NCI-H2196 treated with DMSO at 0.1 percent for 48 hours (cell line): ENCODE data around the gene MYT1.
A peak's percentile ranks its signal among the peaks of the same experiment; 100 is the strongest.

ENCODE experiments used
- DNase-seq: peaks from one replicate; lab custom pipeline; 2025; ENCODE audit not compliant: unreplicated experiment; lab: John Stamatoyannopoulos, UW

The MYT1 gene

DNA sequence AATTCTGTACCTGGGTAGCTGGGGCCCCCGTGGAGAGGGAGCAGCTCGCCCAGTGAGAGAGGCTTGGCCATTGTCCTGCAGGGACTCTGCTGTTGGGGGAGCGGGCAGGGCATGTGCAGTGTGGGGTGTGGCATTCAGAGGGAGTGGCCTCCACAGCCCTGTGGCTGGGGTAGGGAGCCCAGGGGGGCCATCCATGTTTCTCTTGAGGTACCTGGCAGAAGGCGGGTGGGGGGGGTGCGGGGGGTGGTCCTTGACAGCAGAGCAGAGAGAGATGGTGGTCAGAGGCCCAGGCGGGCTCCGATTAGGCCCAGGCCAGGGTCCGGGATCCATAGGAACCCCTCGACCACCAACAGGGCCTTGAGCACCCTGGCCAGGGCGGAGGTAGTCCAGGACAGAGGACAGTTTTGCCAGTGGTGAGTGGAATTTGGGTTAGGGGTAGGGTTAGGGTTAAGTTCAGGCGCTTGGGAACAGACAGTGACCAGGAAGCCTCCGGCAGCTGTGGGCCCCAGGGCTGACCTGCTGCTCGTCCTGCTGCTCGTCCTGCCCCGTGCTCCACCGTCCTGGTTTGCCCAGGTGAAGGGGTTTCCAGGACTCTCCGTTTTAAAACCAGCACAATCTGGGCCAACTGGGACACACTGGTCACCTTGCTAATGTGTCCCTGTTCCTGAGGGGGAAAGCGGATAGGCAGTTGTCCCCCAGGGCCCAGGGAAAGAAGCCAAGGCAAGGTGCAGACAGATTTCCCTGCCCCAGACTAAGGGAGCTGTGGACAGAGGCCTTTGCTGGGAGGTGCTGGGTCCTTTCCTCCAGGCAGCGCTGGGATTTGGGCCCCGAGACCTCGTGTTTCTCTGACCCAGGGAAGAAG, 24.8 kb upstream of the MYT1 start:
- DNase-seq, result no peak

DNA sequence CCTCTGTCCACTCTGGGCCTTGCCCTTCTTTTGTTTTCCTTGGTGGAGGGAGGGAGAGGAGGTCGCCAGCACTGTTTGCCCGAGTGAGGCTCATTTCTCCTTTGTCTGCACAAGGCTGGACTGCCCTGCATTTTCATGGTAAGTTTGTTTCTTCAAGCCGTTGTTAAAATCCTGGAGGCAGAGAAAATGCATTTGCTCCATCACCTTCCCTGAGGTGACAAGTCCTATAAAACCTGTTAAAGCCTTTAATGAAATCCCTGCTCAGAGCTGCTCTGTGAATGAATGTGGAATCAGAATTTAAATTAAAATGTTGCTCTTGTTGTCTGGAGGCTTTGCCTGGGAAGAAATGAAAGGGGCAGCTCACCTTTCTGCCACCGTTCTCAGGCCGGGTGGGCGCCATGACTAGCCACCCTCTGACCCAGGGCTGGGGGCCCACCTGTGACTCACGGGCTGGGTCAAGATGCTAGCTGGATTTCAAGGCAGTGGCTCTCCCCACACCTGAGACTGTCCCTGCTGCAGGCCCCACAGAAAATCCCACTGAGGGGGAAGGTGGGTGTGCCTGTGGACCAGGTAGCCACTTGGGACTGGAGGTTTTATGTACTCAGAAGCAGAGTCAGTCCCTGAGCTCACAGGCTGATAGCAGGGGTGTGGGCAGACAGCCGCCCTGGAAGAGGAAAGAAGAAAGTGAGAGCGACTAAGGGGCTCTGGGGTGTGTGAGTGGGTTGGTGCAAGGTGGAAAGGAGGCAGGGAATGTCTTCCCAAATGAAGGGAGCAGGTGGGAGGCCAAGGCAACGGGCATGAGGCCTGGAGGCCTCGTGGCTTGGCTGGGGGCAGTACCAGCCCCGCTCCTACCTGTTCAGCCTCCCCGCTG, 24.0 kb upstream of the MYT1 start:
- no peak for DNase-seq

DNA sequence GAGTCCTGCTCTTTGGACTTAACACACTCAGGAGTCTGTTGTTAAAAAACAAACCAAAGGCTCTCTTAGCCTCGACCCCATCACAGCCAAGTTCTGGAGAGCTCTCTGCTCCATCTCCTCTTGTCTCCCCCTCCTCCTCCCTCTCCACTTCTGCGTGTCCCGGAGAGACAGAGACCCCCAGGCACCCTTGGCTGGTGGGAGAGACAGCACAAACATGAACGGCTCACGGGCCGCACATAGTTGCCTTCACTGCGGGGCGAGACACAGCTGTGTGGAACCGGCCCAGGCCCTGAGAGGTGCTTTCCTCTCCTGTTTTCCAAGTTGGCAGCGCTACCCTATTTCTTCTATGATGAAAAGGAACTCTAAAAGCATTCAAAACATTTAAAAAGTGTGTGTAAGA, 23.3 kb upstream of the MYT1 start:
- no peak for DNase-seq

DNA sequence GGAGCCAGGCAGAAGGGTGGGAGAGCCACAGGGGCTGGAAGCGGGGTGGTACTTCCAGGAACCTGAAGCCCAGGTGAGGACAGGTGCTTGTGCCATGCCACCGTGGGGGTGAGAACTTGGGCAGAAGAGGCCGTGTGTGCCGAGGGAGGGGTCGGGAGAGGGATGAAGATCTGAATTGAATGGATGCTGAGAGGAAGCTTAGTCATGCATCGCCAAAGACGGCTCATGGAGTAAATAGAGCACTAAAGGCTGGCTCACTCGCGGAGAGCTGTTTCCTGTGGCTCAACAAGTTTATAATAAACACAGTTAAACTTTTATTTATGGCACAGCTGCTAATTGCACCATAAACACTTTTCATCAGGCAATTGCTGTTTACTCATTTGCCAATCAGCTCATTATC, 21.7 kb upstream of the MYT1 start:
- DNase-seq, result no peak

DNA sequence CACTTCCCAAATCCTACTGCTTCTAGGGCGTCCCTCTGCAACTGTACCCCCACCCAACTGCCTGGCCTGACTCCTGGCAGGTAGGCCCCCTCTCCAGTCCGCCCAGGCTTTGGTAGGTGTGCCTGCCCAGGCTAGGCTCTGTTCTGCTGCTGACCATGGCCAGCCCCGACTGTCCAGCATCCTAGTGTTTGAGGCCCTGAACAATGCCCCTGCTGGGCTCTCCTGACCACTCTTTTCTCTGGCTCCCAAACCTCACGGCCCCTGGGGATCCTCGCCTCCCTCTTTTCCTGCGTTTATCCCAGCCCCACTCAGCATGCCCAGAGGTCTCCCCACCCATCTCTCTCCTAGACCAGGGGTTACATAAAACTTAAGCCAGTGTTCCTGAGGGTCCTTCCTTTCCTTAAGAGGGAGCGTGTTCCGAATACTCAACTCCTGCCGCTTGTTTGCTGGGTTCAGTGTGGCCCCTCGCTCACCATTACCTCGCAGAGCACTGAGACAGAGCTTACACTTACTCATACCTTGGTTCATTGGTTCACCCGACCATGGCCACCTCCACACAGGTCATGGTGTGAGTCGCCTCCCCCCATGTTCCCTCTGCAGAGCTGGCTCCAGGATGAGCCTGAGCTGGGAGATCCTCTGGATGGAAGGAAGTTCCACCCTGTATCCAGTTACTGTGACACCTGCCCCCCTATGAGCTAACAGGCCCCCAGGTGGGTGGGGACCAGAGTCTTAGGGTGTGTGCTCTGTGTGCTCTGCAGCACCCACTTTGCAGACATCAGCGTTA, 21.0 kb upstream of the MYT1 start:
- DNase-seq, result no peak

DNA sequence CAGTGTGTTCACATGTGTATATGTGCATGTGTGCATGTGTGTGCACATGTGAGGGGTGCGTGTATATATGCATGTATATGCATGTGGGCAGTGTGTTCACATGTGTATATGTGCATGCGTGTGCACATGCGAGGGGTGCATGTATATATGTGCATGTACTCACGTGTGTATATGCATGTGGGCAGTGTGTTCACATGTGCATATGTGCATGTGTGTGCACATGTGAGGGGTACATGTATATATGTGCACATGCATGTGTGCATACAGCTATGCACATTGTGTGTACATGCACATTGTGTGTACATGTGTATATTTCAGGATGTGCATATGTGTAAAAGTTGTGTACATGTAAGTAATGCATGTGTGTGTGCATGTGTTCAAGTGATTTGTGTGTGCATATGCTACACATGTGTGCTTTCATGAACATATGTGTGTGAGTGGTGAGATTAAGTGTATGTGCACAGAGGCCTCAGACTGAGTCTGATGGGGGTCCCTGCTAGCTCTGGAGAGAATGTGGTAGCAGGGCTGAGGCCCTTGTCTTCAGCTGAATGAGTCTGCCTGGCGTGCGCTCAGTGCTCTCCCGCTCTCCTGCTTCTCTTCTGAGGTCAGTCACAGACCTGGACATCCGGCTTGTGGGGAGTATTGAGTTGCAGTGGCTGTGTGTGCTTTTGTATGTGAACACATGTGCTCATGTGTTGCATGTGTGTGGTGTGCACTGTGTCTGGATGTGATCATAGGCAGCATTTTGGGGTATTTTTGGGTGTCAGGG, 19.9 kb upstream of the MYT1 start:
- no peak for DNase-seq

DNA sequence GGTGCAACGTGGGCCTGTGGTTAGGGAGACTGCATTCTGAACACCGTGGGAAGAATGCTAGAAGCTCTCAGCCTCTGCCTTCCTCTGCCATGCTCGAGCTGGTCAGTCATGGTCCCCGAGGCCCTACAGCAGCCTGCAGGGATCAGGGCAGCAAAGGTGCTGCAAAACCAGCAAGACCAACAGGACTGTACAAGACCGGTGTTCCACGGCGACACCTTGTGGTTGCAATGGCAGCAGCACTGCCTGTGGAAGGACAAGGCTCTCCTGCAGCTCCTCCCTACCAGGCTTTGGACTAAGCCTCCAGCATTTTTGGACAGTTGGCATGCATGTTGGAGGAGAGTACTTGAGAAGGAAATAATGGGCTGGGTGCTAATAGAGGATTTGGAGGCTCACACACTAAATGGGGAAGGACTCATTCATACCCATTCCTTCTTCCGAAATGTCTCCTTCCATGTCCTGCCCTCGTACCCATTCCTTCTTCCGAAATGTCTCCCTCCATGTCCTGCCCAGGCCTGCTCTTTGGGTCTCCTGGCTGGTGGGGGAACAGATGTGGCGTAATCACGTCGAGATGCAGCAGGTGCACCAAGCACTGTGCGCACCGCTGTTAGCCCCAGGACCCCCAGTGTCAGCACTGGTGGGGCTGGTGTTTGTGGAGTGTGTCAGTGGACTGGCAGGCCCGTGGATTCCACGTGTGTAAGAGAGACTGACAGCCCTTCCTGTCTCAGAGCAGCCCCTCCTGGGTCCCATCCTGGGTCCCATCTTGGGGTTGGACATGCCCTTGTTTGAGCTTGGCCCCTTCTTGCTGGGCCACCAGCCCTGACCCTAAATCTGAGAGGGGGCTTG, 18.6 kb upstream of the MYT1 start:
- DNase-seq, result no peak

DNA sequence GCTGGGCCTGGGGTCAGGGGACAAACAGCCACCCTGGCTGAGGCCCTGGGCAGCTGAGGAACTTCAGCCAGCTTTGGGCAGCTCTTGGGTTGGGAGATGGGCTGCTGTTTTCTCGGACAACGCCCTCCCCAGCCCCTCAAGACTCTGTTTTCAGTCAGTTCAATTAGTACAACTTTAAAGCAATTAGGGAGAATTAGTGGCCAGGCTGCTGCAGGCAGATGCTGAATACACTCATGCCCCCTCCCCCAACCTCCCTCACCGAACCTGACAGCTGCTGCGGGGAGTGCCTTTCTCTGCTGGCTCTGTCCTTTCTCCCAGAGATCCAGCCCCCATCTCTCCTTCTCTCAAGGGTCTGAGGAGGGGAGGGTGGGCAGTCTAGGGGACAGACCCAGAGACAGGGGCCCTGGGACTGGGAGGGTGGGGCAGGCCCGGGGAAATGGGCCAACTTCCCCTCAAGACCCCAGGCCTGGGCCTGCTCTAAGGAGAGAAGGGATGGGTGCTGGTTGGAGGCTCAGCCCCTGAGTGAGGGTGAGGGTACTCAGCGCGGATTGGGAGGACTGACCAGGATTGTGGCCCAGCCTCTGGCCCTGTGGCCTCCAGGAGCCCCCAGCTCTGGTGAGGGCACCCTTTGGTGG, 17.8 kb upstream of the MYT1 start:
- no peak for DNase-seq

DNA sequence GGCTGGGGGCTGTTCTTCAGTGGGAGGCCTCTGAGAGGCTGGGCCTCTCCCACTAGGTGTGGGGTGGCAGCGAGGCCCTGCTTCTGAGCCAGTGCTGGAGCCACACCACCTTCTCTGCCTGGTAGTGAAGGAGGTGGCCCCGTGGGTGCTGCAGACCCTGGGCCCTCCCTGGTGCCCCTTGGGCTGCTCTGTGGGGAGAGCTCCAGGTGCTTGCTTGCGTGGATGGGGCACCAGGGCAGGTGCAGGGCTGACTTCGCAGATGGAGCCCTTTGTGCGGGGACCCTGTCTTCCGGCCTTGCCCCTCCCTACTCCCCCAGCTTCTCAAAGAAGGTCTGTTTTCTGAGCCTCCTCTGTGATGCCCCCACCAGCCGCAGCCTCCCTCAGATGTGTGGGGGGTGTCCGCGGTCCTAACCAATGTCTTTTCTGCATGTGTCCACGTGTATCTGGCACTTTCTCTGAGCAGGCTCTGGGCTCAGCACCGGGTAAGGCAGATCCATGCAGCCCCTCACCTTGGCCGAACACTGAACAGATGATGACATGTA, 17.2 kb upstream of the MYT1 start:
- DNase-seq, result no peak

DNA sequence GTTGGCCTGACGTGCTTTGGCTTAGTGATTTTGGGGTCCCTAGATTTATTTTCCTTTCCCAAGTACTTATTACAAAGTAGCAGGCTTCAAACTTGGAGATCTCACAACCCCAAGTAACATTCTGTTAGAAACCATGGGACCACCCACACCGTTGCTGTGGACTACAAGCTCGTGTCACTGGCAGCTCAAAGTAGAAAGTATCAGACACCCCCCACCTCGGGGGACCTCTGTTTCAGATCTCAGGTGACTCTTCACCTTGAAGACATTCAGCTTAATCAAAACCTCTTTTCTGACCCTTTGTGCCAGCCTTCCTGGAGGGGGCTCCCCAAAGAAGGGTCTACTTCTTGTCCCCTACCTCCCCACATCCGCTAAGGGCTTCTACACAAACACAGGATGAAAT, 15.7 kb upstream of the MYT1 start:
- DNase-seq, result no peak

DNA sequence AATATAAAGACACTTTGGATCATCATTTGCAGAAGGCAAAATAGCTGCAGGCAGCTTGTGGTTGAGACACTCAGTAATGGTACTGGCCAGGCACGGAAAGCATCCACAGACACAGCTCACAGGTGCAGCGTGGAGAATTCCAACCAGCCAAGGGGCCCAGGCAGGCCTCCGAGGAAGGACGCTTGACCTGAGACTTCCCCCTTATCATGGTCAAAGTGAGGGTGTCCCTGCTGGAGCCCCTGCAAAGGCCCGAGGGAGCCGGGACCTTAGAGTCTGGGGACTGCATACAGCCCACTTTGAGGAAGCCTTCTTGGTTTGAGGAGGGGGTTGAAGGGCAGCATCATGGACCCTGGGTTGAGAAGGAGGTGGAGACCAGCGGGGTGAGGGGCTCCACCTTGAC, 15.1 kb upstream of the MYT1 start:
- no peak for DNase-seq

DNA sequence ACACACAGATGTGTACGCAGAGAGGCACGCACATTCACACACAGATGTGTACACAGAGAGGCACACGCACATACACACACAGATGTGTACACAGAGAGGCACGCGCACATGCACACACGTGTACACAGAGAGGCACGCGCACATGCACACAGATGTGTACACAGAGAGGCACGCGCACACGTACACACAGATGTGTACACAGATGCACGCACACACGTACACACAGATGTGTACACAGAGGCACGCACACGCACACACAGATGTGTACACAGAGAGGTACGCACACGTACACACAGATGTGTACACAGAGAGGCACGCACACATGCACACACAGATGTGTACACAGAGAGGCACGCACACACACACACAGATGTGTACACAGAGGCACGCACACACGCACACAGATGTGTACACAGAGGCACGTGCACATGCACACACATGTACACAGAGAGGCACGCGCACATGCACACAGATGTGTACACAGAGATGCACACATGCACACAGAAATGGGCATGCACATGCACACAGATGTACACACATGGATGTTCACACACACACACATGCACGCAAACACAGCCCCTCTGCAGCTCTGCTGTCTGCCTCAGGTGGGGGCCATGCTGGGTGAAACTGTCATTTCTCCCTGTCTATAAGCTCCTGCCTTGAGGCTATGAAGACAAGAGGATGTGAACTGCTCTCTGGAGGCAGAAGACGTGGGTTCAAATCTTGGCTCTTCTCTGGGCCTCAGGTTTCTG, 14.3 kb upstream of the MYT1 start:
- DNase-seq, result no peak

DNA sequence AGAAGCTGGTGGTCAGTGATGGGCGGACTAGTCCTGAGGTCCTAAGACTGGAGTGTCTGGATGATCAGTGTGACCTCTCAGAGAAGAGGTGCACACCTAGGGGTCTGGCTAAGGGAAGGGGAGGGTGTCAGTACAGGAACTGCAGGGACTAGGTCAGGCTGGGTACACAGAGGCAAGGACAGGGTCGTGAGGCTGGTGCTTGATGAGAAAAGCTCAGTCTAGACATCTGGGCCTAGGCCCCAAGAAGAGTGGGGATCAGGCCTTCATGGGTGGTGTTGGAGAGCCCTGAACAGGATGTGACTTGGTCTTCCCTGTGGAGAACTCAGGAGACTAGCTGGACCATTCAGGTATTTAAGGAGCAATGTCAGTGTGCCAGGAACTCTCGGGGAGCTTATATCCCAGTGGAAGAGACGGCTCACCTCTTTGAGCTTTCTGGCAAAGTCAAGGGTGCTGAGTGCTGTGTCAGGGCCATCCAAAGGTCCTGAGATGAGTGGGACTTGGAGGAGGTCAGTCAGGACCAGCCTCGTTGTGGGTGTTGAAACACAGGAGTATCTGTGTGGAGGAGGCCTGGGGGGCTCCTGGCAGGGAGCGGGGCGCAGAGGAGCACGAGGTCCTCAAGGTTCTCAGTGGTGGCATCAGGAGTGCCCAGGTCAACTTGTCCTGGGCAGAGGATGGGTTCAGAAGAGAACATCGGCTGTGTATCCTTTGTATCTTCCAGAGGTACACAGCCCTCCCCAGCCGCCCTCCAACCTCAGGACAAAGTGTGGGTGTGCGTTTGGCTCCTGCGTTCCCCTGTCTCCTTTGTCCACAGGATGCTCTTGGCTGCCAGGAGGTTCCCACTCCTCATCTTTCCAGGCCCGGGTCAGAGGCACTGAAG, 13.3 kb upstream of the MYT1 start:
- no peak for DNase-seq

DNA sequence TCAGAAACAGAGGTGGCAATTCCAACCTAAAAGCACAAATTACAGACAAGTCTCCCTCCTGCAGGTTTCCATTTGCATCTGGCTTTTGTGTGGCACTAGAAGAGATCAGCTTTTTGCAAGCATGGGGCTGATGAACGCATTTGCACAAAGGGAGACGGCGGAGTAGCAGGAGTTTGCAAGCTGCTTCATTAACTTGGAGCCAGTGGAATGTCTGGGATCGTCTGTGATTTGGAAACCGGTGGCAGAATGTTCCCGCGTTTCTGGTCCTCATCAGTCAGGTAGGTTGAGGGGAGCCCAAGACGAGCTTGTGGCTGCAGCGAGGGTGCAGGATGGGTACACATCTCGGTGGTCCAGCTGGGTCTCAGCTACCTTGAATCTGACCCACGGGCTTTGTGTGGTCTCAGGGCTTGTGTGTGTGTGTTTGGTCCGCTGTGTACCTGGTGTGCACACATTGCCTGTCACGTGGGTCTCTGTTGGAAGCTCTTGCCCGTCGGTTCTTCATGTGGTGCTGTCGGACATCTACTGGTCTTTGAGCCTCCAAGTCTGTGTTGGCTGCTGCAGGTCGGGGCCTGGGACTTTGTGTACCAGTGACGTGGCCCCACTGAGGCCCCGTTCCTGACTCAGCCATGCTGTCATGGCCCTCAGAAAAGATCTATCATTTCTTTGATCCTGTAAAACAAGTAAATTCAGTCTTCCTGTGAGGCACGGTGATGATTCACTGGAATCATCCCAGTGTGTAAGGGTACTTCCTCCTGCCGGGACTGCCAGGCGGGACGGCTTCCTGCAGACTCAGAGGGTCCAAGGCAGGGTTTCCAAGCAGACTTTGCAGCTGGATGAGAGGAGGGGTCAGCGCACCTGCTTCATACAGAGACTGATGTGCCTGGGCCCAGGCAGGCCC, 12.4 kb upstream of the MYT1 start:
- DNase-seq, result no peak

DNA sequence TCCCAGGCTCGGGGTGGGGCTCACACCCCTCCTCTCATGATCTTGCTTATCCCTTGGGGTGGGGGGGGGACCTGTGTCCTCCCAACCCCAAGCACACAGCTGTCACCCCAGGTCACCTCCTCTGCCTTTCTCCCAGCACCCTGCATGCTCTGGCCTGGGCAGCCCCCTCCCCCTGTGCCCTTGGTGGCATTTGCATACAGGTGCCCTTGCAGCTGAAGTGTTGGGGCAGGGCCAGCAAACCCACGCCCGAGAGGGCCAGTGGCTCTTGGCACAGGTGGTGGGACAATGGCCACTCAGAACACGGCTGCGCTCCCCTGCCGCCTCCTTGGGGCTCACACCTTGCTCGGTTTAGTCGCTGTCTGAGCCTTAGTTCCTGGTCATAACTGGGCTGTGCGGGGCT, 11.3 kb upstream of the MYT1 start:
- peak; percentile 41 for DNase-seq

DNA sequence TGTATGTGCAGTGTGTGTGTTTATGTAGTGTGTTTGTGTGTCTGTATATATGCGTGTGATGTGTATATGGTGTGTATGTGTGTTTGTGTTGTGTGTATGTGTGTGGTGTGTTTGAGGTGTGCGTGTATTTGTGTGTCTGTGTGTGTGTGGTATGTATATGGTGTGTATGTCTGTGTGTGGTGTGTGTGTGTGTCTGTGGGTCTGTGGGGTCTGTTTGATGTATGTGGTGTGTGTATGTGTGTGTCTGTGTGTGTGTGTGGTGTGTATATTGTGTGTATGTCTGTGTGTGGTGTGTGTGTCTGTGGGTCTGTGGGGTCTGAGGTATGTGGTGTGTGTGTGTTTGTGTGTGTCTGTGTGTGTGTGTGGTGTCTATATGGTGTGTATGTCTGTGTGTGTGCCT, 10.8 kb upstream of the MYT1 start:
- DNase-seq, result no peak
